Measurements from ENCODE around the gene AKAP8L. TPM values are rescaled to one million over a fixed set of nuclear protein-coding genes. Genes with fewer than 3 reads are reported as not detected.

The AKAP8L gene
- total and polyA plus RNA-seq, 10 of the 15 experiments (the other 5 are each of a cell fraction or from before 2014, with no cell fraction given), result 0.66 to 64.3 (median 40.0) TPM

DNA sequence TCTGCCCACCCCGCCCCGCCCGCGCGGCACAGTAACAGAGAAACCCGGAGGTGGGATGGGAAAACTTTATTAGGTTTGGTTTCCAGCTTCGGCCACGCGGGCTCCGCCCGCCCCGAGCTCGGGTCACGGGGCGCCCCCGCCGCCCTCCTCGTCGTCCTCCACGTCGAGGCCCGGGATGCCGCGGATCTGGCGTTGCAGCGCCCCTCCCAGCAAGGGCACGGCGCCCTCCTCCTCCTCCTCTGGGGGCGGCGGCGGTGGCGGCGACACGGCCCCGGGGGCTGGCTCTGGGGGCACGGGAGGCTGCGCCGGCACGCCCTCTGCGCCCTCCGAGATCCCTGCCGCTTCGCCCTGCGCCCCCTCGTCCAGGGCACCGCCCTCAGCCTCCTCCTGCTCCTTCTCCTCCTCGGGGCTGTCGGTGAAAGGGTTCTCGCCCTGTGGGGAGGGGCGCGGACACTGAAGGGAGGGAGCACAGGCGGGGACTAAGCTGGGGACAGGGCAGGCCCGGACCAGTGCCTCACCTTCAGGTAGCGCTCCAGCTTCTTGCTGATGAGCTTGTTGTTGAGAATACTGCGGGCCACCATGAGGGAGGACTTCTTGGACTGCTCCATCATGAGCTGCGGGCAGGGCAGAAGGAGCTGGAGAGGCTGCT, 38.7 kb downstream of the AKAP8L start:
- BruUV-seq (replicated peaks), result no TSS peak
- H3K4me3 ChIP-seq, result peak overlapping the region; percentile 83
- peak; percentile 42 for TF ChIP-seq KLF5 (IDR thresholded peaks at IDR 0.05; ENCODE audit: partially characterized antibody)
- TF ChIP-seq, protein P1, sequence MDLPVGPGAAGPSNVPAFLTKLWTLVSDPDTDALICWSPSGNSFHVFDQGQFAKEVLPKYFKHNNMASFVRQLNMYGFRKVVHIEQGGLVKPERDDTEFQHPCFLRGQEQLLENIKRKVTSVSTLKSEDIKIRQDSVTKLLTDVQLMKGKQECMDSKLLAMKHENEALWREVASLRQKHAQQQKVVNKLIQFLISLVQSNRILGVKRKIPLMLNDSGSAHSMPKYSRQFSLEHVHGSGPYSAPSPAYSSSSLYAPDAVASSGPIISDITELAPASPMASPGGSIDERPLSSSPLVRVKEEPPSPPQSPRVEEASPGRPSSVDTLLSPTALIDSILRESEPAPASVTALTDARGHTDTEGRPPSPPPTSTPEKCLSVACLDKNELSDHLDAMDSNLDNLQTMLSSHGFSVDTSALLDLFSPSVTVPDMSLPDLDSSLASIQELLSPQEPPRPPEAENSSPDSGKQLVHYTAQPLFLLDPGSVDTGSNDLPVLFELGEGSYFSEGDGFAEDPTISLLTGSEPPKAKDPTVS (IDR thresholded peaks at IDR 0.05; ENCODE audit: low read depth, low read length), result no peak
- TF ChIP-seq, protein P2, sequence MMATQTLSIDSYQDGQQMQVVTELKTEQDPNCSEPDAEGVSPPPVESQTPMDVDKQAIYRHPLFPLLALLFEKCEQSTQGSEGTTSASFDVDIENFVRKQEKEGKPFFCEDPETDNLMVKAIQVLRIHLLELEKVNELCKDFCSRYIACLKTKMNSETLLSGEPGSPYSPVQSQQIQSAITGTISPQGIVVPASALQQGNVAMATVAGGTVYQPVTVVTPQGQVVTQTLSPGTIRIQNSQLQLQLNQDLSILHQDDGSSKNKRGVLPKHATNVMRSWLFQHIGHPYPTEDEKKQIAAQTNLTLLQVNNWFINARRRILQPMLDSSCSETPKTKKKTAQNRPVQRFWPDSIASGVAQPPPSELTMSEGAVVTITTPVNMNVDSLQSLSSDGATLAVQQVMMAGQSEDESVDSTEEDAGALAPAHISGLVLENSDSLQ (IDR thresholded peaks at IDR 0.05), result peak; percentile 8; the same call in 1 of the 2 replicates
- peak; percentile 11 for TF ChIP-seq RELA (IDR thresholded peaks at IDR 0.05; ENCODE audit: borderline replicate concordance, partially characterized antibody)
- peak; percentile 35; the same call in 1 of the 2 replicates for TF ChIP-seq NR2C1 (IDR thresholded peaks at IDR 0.05)
- no peak for TF ChIP-seq E2F4 (IDR thresholded peaks at IDR 0.05; ENCODE audit: low read depth, low read length)
- TF ChIP-seq ZBTB40 (IDR thresholded peaks at IDR 0.05; ENCODE audit: borderline replicate concordance), result peak; percentile 86
- peak; percentile 80; the same call in 1 of the 2 replicates for TF ChIP-seq SMARCA5 (IDR thresholded peaks at IDR 0.05)
- peak; percentile 86 for TF ChIP-seq HDGF (IDR thresholded peaks at IDR 0.05)

More for the DNA sequence above, 38.7 kb downstream of the AKAP8L start:
- ATAC-seq, result peak; percentile 48
- ChIA-PET CTCF (interaction anchor here (0.6 to 4.2 kb wide), 9 partner anchors 28 to 208 kb away, joined by 3 to 28 read pairs (median 4); partner anchors contain the start of gene AKAP8L), SMC1A (ENCODE audit: uncharacterized antibody, unreplicated experiment) (interaction anchor here (0.7 to 4.1 kb wide), 8 partner anchors 11 to 175 kb away, joined by 3 to 34 read pairs (median 4); partner anchors contain the start of gene AKAP8L), RAD21 (ENCODE audit: unreplicated experiment) (interaction anchor here (0.6 to 3.9 kb wide), 12 partner anchors 37 to 175 kb away, joined by 3 to 43 read pairs (median 4); partner anchors contain the start of genes AKAP8L and BRD4), POLR2A (interaction anchor here (0.5 to 4.1 kb wide), 10 partner anchors 25 to 256 kb away, joined by 3 to 45 read pairs (median 3); partner anchors contain the start of genes AKAP8L and BRD4)
- 0 out of 2 replicates have a peak, but pooled peaks cover 3% of the 10 kb centered on the region for H4K20me1 ChIP-seq (ENCODE audit: control insufficient read depth, insufficient read depth)
- H2AFZ ChIP-seq (ENCODE audit: control insufficient read depth, low read depth, low read length), result peak overlapping the region; percentile 75
- in situ Hi-C loops (cut with MboI) (no loop called here), intact Hi-C loops (cut with micrococcal nuclease; ENCODE audit: unreplicated experiment) (loop anchor here (2.0 to 5.0 kb wide), 4 partner anchors 49 to 177 kb away; partner anchors contain the start of gene RASAL3)
- peaks cover 0 to 4% of the 10 kb centered on the region in 2 experiments; a peak in 3 of 4 replicates for H3K36me3 ChIP-seq (ENCODE audit: control insufficient read depth in 2 of 2, insufficient read depth in 2 of 2, low read length in 1 of 2)
- H3K79me2 ChIP-seq (ENCODE audit: control insufficient read depth, insufficient read depth, low read length), result peaks cover 44% of the 10 kb centered on the region
- under 1% methylated on average over 41 of the region's 56 CpGs for WGBS (ENCODE audit: insufficient coverage, insufficient replicate concordance, low lambda C conversion rate, missing lambda C conversion rate)
- FAIRE-seq, result no peak
- peak overlapping the region; percentile 81 for H3K4me2 ChIP-seq (ENCODE audit: control insufficient read depth, insufficient read depth)
- peak overlapping the region; percentile 57 for H3K9ac ChIP-seq (ENCODE audit: control insufficient read depth, insufficient read depth, low read length)
- H3K27me3 ChIP-seq (replicated peaks in 1 of 2; ENCODE audit: control insufficient read depth in 2 of 2, insufficient read depth in 2 of 2, low read length in 1 of 2), result no peaks in the 10 kb centered on the region
- H3K27ac ChIP-seq (ENCODE audit: control insufficient read depth, insufficient read depth), result peak overlapping the region; percentile 65
- DNase-seq (ENCODE audit: low read depth, low spot score), result no peak
- peaks cover 21% of the 10 kb centered on the region for H3K4me1 ChIP-seq (ENCODE audit: control insufficient read depth, insufficient read depth, low read length)
- H3K9me3 ChIP-seq (replicated peaks; ENCODE audit: control insufficient read depth, insufficient read depth, low read length), result no peaks in the 10 kb centered on the region
